HEK293 (cell line): ENCODE results near the gene CTDNEP1.

Source experiments
- BCL11A ChIP-seq: fragments of 450-650 bp; formaldehyde crosslinking; IDR thresholded peaks from 2 replicates; pipeline ENCODE4 v1.5.1; 2016; ENCODE audit warnings: low read depth, missing biosample characterization, missing genetic modification characterization
- GLIS1 ChIP-seq: fragments of 450-650 bp; formaldehyde crosslinking; IDR thresholded peaks from 2 replicates; pipeline ENCODE4 v1.5.1; 2016; ENCODE audit warnings: missing biosample characterization, missing genetic modification characterization
- PRDM4 ChIP-seq: fragments of 450-650 bp; formaldehyde crosslinking; IDR thresholded peaks from 2 replicates; pipeline ENCODE4 v1.5.1; 2017; ENCODE audit warnings: missing biosample characterization, missing genetic modification characterization
- SCRT2 ChIP-seq: fragments of 450-650 bp; formaldehyde crosslinking; IDR thresholded peaks from 2 replicates; pipeline ENCODE4 v1.5.1; 2016; ENCODE audit warnings: missing biosample characterization, missing genetic modification characterization
- TRIM28 ChIP-seq: IDR thresholded peaks from 2 replicates; pipeline ENCODE4 v1.6.1; 2011; ENCODE audit warnings: low read length, control low read depth, borderline replicate concordance
- ZBTB17 ChIP-seq: fragments of 450-650 bp; formaldehyde crosslinking; IDR thresholded peaks from 2 replicates; pipeline ENCODE4 v1.5.1; 2016; ENCODE audit warnings: missing biosample characterization, missing genetic modification characterization
- ZBTB20 ChIP-seq: fragments of 450-650 bp; formaldehyde crosslinking; IDR thresholded peaks from 2 replicates; pipeline ENCODE4 v1.5.1; 2016; ENCODE audit warnings: missing biosample characterization, missing genetic modification characterization
- ZBTB26 ChIP-seq: fragments of 450-650 bp; formaldehyde crosslinking; optimal IDR thresholded peaks from 2 replicates; pipeline ENCODE3; 2016; ENCODE audit warnings: missing biosample characterization, mild to moderate bottlenecking, missing genetic modification characterization
- ZBTB48 ChIP-seq: fragments of 450-650 bp; formaldehyde crosslinking; IDR thresholded peaks from 2 replicates; pipeline ENCODE4 v1.5.1; 2016; ENCODE audit warnings: missing biosample characterization, missing genetic modification characterization
- ZBTB8A ChIP-seq: fragments of 450-650 bp; formaldehyde crosslinking; IDR thresholded peaks from 2 replicates; pipeline ENCODE4 v1.5.1; 2016; ENCODE audit warnings: missing biosample characterization, missing genetic modification characterization
- ZFHX2 ChIP-seq: fragments of 450-650 bp; formaldehyde crosslinking; conservative IDR thresholded peaks from 2 replicates; pipeline ENCODE4 v1.5.1; 2016; ENCODE audit warnings: missing biosample characterization, missing genetic modification characterization
- ZFP37 ChIP-seq: fragments of 450-650 bp; formaldehyde crosslinking; IDR thresholded peaks from 2 replicates; pipeline ENCODE4 v1.5.1; 2016; ENCODE audit warnings: missing biosample characterization, missing genetic modification characterization
- ZNF10 ChIP-seq: fragments of 450-650 bp; formaldehyde crosslinking; IDR thresholded peaks from 2 replicates; pipeline ENCODE4 v1.5.1; 2017; ENCODE audit warnings: missing biosample characterization, missing genetic modification characterization
- ZNF184 ChIP-seq: fragments of 450-650 bp; IDR thresholded peaks from 2 replicates; pipeline ENCODE4 v1.5.1; 2018; ENCODE audit warnings: missing biosample characterization, mild to moderate bottlenecking, missing genetic modification characterization
- ZNF266 ChIP-seq: fragments of 450-650 bp; formaldehyde crosslinking; IDR thresholded peaks from 2 replicates; pipeline ENCODE4 v1.5.1; 2016; ENCODE audit warnings: missing biosample characterization, missing genetic modification characterization, low read depth
- ZNF302 ChIP-seq: fragments of 450-650 bp; formaldehyde crosslinking; IDR thresholded peaks from 2 replicates; pipeline ENCODE4 v1.5.1; 2016; ENCODE audit warnings: missing biosample characterization, missing genetic modification characterization, low read depth
- ZNF366 ChIP-seq: fragments of 450-650 bp; formaldehyde crosslinking; conservative IDR thresholded peaks from 2 replicates; pipeline ENCODE4 v1.5.1; 2016; ENCODE audit warnings: missing biosample characterization, missing genetic modification characterization
- ZNF391 ChIP-seq: fragments of 450-650 bp; formaldehyde crosslinking; IDR thresholded peaks from 2 replicates; pipeline ENCODE4 v1.5.1; 2016; ENCODE audit warnings: low read depth, missing biosample characterization, missing genetic modification characterization, borderline replicate concordance
- ZNF501 ChIP-seq: fragments of 450-650 bp; formaldehyde crosslinking; IDR thresholded peaks from 2 replicates; pipeline ENCODE4 v1.5.1; 2016; ENCODE audit warnings: missing biosample characterization, missing genetic modification characterization
- ZNF530 ChIP-seq: fragments of 450-650 bp; formaldehyde crosslinking; IDR thresholded peaks from 2 replicates; pipeline ENCODE4 v1.5.1; 2016; ENCODE audit warnings: low read depth, missing biosample characterization, missing genetic modification characterization
- ZNF571 ChIP-seq: fragments of 450-650 bp; formaldehyde crosslinking; IDR thresholded peaks from 2 replicates; pipeline ENCODE4 v1.5.0; 2017; ENCODE audit warnings: missing biosample characterization, missing genetic modification characterization
- ZNF580 ChIP-seq: fragments of 450-650 bp; formaldehyde crosslinking; IDR thresholded peaks from 2 replicates; pipeline ENCODE4 v1.5.1; 2016; ENCODE audit warnings: missing biosample characterization, missing genetic modification characterization
- ZNF626 ChIP-seq: fragments of 450-650 bp; sonication (Bioruptor Pico); formaldehyde crosslinking; IDR thresholded peaks from 2 replicates; pipeline ENCODE4 v1.5.1; 2018; ENCODE audit warnings: missing biosample characterization, missing genetic modification characterization, inconsistent platforms
- ZNF629 ChIP-seq: fragments of 450-650 bp; formaldehyde crosslinking; IDR thresholded peaks from 2 replicates; pipeline ENCODE4 v1.5.1; 2017; ENCODE audit warnings: missing biosample characterization, missing genetic modification characterization
- ZNF791 ChIP-seq: fragments of 450-650 bp; formaldehyde crosslinking; IDR thresholded peaks from 2 replicates; pipeline ENCODE4 v1.5.1; 2016; ENCODE audit warnings: missing biosample characterization, missing genetic modification characterization
- ZNF830 ChIP-seq: fragments of 450-650 bp; IDR thresholded peaks from 2 replicates; pipeline ENCODE4 v1.5.0; 2018; ENCODE audit warnings: missing biosample characterization, missing genetic modification characterization, low read depth, mild to moderate bottlenecking, moderate library complexity
- ZNF843 ChIP-seq: fragments of 450-650 bp; formaldehyde crosslinking; IDR thresholded peaks from 2 replicates; pipeline ENCODE4 v1.5.1; 2016; ENCODE audit warnings: missing biosample characterization, missing genetic modification characterization
- ZSCAN23 ChIP-seq: fragments of 450-650 bp; formaldehyde crosslinking; IDR thresholded peaks from 2 replicates; pipeline ENCODE4 v1.5.1; 2016; ENCODE audit warnings: missing biosample characterization, missing genetic modification characterization
- ZSCAN30 ChIP-seq: fragments of 450-650 bp; IDR thresholded peaks from 2 replicates; pipeline ENCODE4 v1.5.1; 2018; ENCODE audit warnings: missing biosample characterization, mild to moderate bottlenecking, missing genetic modification characterization, moderate library complexity
- TF ChIP-seq, protein P1 (sequence below): fragments of 450-650 bp; IDR thresholded peaks from 2 replicates; pipeline ENCODE4 v1.5.1; 2018; ENCODE audit warnings: missing biosample characterization, missing genetic modification characterization
- TF ChIP-seq, protein P2 (sequence below): sonication (generic); formaldehyde crosslinking; IDR thresholded peaks from 2 replicates; pipeline ENCODE4 v1.8.1; 2022; ENCODE audit warnings: mild to moderate bottlenecking, moderate library complexity, missing genetic modification reagents
- TF ChIP-seq, protein P3 (sequence below): fragments of 450-650 bp; formaldehyde crosslinking; IDR thresholded peaks from 2 replicates; pipeline ENCODE4 v1.5.1; 2016; ENCODE audit warnings: missing biosample characterization, missing genetic modification characterization

The CTDNEP1 gene

DNA sequence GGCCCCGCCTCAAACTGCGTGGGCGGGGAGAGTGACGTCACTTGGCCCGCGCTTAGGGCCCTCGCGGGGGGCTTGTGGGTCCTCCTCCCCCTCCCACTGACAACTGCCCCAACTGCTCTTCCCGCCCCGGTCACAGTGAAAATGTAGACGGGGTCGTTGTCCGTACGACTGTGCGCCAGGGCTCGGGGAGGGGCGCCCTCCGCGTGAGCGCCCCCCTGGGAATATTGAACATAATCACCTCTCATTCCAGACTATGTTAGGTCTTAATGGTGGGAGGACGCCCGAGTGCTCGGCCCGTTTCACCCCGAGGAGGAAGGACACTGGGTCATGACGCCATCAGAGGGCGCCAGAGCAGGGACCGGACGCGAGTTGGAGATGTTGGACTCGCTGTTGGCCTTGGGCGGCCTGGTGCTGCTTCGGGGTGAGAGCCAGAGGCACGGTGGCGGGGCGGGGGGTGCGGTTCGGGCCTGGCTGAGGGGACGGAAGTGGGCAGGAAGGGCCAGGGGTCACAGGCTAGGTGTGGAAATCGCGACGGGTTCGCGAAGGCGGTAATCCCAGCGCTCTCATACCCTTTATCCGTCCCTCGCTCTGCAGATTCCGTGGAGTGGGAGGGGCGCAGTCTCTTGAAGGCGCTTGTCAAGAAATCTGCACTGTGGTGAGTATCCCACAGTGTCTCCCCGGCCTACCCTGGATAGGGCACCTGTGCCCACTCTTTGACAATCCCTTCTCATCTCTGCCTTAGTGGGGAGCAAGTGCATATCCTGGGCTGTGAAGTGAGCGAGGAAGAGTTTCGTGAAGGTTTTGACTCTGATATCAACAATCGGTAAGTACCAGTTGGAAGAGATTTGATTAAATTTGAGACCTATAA, 876 bp upstream of the CTDNEP1 start, which contains the start of gene ELP5 (continued):
- TF ChIP-seq, protein P1, sequence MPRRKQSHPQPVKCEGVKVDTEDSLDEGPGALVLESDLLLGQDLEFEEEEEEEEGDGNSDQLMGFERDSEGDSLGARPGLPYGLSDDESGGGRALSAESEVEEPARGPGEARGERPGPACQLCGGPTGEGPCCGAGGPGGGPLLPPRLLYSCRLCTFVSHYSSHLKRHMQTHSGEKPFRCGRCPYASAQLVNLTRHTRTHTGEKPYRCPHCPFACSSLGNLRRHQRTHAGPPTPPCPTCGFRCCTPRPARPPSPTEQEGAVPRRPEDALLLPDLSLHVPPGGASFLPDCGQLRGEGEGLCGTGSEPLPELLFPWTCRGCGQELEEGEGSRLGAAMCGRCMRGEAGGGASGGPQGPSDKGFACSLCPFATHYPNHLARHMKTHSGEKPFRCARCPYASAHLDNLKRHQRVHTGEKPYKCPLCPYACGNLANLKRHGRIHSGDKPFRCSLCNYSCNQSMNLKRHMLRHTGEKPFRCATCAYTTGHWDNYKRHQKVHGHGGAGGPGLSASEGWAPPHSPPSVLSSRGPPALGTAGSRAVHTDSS (tag by site-specific recombination): peak; percentile 73
- TF ChIP-seq ZBTB17: peak; percentile 99
- peak; percentile 63 for TF ChIP-seq TRIM28
- no peak for TF ChIP-seq ZNF266 (tag by site-specific recombination)
- TF ChIP-seq ZNF580: 0 out of 2 replicates have a peak, but pooled peaks have one; percentile 56
- no peak for TF ChIP-seq ZNF626 (tag by site-specific recombination)
- 0 out of 2 replicates have a peak, but pooled peaks have one; percentile 33 for TF ChIP-seq ZNF366
- peak; percentile 46; the same call in 1 of the 2 replicates for TF ChIP-seq ZNF391 (tag by site-specific recombination)
- 0 out of 2 replicates have a peak, but pooled peaks have one; percentile 56 for TF ChIP-seq SCRT2
- no peak for TF ChIP-seq ZNF530 (tag by site-specific recombination)
- no peak for TF ChIP-seq ZNF571 (tag by site-specific recombination)
- TF ChIP-seq, protein P2, sequence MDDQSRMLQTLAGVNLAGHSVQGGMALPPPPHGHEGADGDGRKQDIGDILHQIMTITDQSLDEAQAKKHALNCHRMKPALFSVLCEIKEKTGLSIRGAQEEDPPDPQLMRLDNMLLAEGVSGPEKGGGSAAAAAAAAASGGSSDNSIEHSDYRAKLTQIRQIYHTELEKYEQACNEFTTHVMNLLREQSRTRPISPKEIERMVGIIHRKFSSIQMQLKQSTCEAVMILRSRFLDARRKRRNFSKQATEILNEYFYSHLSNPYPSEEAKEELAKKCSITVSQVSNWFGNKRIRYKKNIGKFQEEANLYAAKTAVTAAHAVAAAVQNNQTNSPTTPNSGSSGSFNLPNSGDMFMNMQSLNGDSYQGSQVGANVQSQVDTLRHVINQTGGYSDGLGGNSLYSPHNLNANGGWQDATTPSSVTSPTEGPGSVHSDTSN: peak; percentile 71
- TF ChIP-seq, protein P3, sequence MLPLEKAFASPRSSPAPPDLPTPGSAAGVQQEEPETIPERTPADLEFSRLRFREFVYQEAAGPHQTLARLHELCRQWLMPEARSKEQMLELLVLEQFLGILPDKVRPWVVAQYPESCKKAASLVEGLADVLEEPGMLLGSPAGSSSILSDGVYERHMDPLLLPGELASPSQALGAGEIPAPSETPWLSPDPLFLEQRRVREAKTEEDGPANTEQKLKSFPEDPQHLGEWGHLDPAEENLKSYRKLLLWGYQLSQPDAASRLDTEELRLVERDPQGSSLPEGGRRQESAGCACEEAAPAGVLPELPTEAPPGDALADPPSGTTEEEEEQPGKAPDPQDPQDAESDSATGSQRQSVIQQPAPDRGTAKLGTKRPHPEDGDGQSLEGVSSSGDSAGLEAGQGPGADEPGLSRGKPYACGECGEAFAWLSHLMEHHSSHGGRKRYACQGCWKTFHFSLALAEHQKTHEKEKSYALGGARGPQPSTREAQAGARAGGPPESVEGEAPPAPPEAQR (tag by site-specific recombination): peak; percentile 45; the same call in 1 of the 2 replicates
- TF ChIP-seq ZNF843: peak; percentile 41; the same call in 1 of the 2 replicates
- TF ChIP-seq PRDM4 (tag by site-specific recombination): peak; percentile 69
- TF ChIP-seq ZNF10 (tag by site-specific recombination): no peak
- TF ChIP-seq ZBTB8A: peak; percentile 91
- TF ChIP-seq ZBTB48 (tag by site-specific recombination): peak; percentile 93
- TF ChIP-seq GLIS1 (tag by site-specific recombination): peak; percentile 95
- peak; percentile 92 for TF ChIP-seq ZFHX2 (tag by site-specific recombination)
- TF ChIP-seq ZNF629 (tag by site-specific recombination): peak; percentile 98
- TF ChIP-seq BCL11A: peak; percentile 75; the same call in 1 of the 2 replicates
- TF ChIP-seq ZNF791 (tag by site-specific recombination): no peak
- TF ChIP-seq ZNF184 (tag by site-specific recombination): 0 out of 2 replicates have a peak, but pooled peaks have one; percentile 26
- TF ChIP-seq ZNF830: no peak
- peak; percentile 57 for TF ChIP-seq ZBTB26 (tag by site-specific recombination)
- TF ChIP-seq ZFP37 (tag by site-specific recombination): peak; percentile 96
- TF ChIP-seq ZSCAN23 (tag by site-specific recombination): peak; percentile 77
- peak; percentile 98 for TF ChIP-seq ZNF501 (tag by site-specific recombination)
- no peak for TF ChIP-seq ZNF302 (tag by site-specific recombination)
- TF ChIP-seq ZSCAN30 (tag by site-specific recombination): peak; percentile 74
- TF ChIP-seq ZBTB20: peak; percentile 79; the same call in 1 of the 2 replicates
